ENCODE measurements around the gene WWOX. TPM values are rescaled to one million over a fixed set of nuclear protein-coding genes. Genes with fewer than 3 reads are reported as not detected.

Gene WWOX
- total RNA-seq, 3 donors from 2014 or later (not counting 1 experiment from before 2014, with no cell fraction given) = 21.0 to 29.8 (median 27.0) TPM

DNA sequence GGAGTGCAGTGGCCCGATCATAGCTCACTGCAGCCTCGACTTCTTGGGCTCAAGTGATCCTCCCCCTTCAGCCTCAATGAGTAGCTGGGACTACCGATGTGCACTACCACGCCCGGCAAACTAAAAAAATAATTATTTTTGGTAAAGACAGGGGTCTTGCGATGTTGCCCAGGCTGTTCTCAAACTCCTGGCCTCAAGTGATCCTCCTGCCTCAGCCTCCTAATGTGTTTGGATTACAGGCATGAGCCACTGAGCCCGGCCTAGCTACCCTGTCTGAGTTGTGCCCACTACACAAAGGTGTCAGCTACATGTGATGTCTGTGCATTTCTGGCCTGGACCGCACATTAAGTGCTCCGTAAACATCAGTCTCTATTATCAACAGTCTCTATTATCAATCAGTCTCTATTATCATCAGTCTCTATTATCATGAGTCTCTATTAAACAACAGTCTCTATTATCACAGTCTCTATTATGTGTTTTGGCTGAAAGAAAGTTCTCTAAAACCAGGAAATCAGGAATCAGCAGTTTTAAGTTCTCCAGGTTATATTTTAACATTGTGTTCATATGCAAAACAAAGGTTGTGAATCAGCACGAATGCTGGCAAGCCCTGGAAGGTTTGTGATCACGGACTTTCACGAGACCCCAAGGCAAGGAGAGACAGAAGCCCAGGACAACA is 721 bp upstream of the WWOX start:
- DNase-seq = peak in 1 of 2 donors; percentile 28
- intact Hi-C loops (cut with micrococcal nuclease) = loop anchor here (5.0 kb wide), 2 partner anchors 421 to 886 kb away; no protein-coding TSS in a partner anchor
- H3K27me3 Mint-ChIP-seq (ENCODE audit: low read depth in 2 of 2) = peaks cover 13 to 19% of the 10 kb centered on the region in 2 donors

GRCh38 chr16:78100112-78100467 is 636 bp downstream of the WWOX start:
- no peaks in the 10 kb centered on the region for H3K9me3 Mint-ChIP-seq
- WGBS (ENCODE audit: insufficient coverage) = 12% methylated on average over 12 of the region's 12 CpGs
- Histone ChIP-seq H3K4me3 (ENCODE audit: low read length) (peak overlapping the region; percentile 80), H3K27me3 (ENCODE audit: control insufficient read depth, insufficient read depth, low read length) (no peaks in the 10 kb centered on the region), H3K4me1 (ENCODE audit: control insufficient read depth, insufficient read depth, low read length) (peaks cover 11% of the 10 kb centered on the region), H3K27ac (ENCODE audit: low read length) (peak overlapping the region; percentile 86), H3K36me3 (ENCODE audit: control insufficient read depth, insufficient read depth, low read length) (no peaks in the 10 kb centered on the region), H3K9me3 (ENCODE audit: control insufficient read depth, insufficient read depth, low read length) (no peaks in the 10 kb centered on the region)
- H3K36me3 Mint-ChIP-seq = no peaks in the 10 kb centered on the region
- H3K4me1 Mint-ChIP-seq = peaks cover 12 to 26% of the 10 kb centered on the region in 2 donors
- peaks cover 6 to 7% of the 10 kb centered on the region in 2 donors for H3K27me3 Mint-ChIP-seq (ENCODE audit: low read depth in 2 of 2)
- TF ChIP-seq, protein P1, sequence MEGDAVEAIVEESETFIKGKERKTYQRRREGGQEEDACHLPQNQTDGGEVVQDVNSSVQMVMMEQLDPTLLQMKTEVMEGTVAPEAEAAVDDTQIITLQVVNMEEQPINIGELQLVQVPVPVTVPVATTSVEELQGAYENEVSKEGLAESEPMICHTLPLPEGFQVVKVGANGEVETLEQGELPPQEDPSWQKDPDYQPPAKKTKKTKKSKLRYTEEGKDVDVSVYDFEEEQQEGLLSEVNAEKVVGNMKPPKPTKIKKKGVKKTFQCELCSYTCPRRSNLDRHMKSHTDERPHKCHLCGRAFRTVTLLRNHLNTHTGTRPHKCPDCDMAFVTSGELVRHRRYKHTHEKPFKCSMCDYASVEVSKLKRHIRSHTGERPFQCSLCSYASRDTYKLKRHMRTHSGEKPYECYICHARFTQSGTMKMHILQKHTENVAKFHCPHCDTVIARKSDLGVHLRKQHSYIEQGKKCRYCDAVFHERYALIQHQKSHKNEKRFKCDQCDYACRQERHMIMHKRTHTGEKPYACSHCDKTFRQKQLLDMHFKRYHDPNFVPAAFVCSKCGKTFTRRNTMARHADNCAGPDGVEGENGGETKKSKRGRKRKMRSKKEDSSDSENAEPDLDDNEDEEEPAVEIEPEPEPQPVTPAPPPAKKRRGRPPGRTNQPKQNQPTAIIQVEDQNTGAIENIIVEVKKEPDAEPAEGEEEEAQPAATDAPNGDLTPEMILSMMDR (IDR thresholded peaks at IDR 0.05) = peak; percentile 96
- ATAC-seq = peak in 2 of 3 donors; percentile 42 to 59
- DNase-seq = no peak
- intact Hi-C loops (cut with micrococcal nuclease) = no loop called here
- peak overlapping the region; percentile 93 for H3K27ac Mint-ChIP-seq
- H3K4me3 Mint-ChIP-seq = peak overlapping the region; percentile 95

More for the DNA sequence above, 721 bp upstream of the WWOX start:
- H3K4me3 Mint-ChIP-seq = peak overlapping the region; percentile 95
- Histone ChIP-seq H3K27ac (ENCODE audit: low read length) (peak overlapping the region; percentile 86), H3K4me3 (ENCODE audit: low read length) (peak overlapping the region; percentile 80), H3K9me3 (ENCODE audit: control insufficient read depth, insufficient read depth, low read length) (no peaks in the 10 kb centered on the region), H3K4me1 (ENCODE audit: control insufficient read depth, insufficient read depth, low read length) (peaks cover 11% of the 10 kb centered on the region), H3K36me3 (ENCODE audit: control insufficient read depth, insufficient read depth, low read length) (no peaks in the 10 kb centered on the region), H3K27me3 (ENCODE audit: control insufficient read depth, insufficient read depth, low read length) (no peaks in the 10 kb centered on the region)
- H3K4me1 Mint-ChIP-seq = peaks cover 12 to 26% of the 10 kb centered on the region in 2 donors
- no peak for ATAC-seq
- H3K9me3 Mint-ChIP-seq = no peaks in the 10 kb centered on the region
- H3K27ac Mint-ChIP-seq = peak overlapping the region; percentile 93
- WGBS (ENCODE audit: insufficient coverage) = 64% methylated on average over 12 of the region's 12 CpGs
- TF ChIP-seq, protein P1 (IDR thresholded peaks at IDR 0.05) = no peak
- no peaks in the 10 kb centered on the region for H3K36me3 Mint-ChIP-seq

DNA sequence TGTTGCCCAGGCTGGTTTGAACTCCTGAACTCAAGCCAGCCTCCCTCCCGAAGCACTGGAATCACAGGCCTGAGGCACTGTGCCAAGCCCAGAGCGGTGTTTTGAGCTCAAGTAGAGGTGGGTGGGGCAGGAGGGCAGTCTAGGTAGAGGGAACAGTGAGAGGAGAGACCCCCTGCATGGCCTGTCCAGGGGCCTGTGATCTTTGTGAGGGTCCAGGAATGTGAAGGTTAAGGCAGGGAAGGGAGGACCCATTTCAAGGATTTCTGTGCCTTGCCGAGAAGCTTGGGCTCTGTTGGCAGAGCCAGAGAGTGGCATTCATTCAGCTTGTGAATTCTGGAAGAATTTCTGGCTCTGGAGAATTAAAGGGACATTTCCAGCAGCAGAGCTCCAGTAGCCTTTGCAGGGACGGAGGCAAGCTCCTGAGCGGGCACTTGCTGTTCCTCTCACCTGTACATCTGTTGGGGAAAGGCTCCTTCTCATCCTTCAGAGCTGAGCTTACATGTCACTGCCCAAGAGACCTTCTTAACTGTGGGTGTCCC is 2.7 kb downstream of the WWOX start:
- ATAC-seq (no peak), DNase-seq (no peak)
- TF ChIP-seq, protein P1 (IDR thresholded peaks at IDR 0.05) = no peak
- no peaks in the 10 kb centered on the region for H3K36me3 ChIP-seq (ENCODE audit: control insufficient read depth, insufficient read depth, low read length)
- no peaks in the 10 kb centered on the region for H3K36me3 Mint-ChIP-seq
- H3K27me3 Mint-ChIP-seq (ENCODE audit: low read depth in 2 of 2) = no peaks in the 10 kb centered on the region
- no peak overlapping the region for H3K4me3 ChIP-seq (ENCODE audit: low read length)
- peaks cover 11% of the 10 kb centered on the region for H3K4me1 ChIP-seq (ENCODE audit: control insufficient read depth, insufficient read depth, low read length)
- intact Hi-C loops (cut with micrococcal nuclease) = no loop called here
- no peaks in the 10 kb centered on the region for H3K27me3 ChIP-seq (ENCODE audit: control insufficient read depth, insufficient read depth, low read length)
- no peak overlapping the region for H3K27ac ChIP-seq (ENCODE audit: low read length)
- no peak overlapping the region for H3K27ac Mint-ChIP-seq
- H3K4me3 Mint-ChIP-seq = no peak overlapping the region
- WGBS (ENCODE audit: insufficient coverage) = 97% methylated on average over 5 of the region's 5 CpGs
- H3K9me3 ChIP-seq (ENCODE audit: control insufficient read depth, insufficient read depth, low read length) = no peaks in the 10 kb centered on the region
- H3K9me3 Mint-ChIP-seq = no peaks in the 10 kb centered on the region
- H3K4me1 Mint-ChIP-seq = peaks cover 12 to 26% of the 10 kb centered on the region in 2 donors

Measured in natural killer cell (primary cell).